OCI-LY7 (cell line): ENCODE measurements around the gene CNTN5.

ENCODE experiments used
- CTCF ChIP-seq: fragments of 200-600 bp; sonication (generic); conservative IDR thresholded peaks from 2 replicates; pipeline ENCODE4 v1.5.1; 2014; ENCODE audit warnings: mild to moderate bottlenecking, antibody characterized with exemption, low read length, moderate library complexity, mixed read lengths
- EZH2phosphoT487 ChIP-seq: fragments of 200-600 bp; sonication (generic); IDR thresholded peaks from 2 replicates; pipeline ENCODE4 v1.6.1; 2018; ENCODE audit warnings: low read depth, borderline replicate concordance, mild to moderate bottlenecking, mixed run types, antibody characterized with exemption, low read length, moderate library complexity, mixed read lengths

GRCh38 chr11:99260696-99261095 lies 239.9 kb downstream of the CNTN5 start:
- no peak for TF ChIP-seq CTCF
- no peak for TF ChIP-seq EZH2phosphoT487
